Measurements from ENCODE around the gene PRR33.

DNA sequence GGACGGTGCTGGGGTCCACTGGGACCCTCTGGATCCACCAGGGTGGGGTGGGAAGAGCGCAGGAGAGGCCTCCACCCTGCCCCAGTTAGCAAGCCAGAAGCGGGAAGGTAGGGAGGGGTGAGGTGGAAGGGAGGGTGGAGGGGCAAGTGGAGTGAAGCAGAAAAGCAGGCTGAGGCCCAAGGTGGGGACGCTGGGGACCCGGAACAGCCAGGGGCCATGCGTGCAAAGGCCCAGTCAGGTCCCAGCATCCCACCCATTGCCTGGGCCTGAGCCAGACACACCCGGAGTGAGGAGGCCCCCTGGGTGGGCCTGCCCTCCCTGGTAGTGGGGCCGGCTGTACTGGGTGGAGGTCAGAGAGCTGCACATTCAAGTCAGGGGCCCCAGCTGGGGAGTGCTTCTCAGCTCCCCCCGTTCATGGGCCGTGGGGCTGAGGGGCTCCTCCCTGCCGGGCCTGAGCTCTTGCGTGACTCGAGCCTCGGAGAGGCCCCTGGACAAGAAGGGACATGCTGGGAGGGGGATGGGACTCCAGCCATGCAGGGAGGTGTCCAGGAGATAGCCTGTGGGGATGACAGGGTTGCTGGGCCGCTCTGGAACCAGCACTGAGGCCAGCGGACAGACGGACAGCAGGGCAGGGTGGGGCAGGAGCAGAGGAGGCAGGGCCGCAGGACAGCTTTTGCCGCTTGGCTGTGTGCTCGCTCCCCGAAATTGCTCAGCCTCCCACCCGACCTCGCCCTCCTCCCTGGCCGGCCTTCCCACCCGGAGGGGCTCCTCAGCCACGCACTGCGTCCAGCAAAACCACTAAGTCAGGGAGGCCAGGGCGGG is 35.5 kb upstream of the PRR33 start:
- TF ChIP-seq, protein P1, sequence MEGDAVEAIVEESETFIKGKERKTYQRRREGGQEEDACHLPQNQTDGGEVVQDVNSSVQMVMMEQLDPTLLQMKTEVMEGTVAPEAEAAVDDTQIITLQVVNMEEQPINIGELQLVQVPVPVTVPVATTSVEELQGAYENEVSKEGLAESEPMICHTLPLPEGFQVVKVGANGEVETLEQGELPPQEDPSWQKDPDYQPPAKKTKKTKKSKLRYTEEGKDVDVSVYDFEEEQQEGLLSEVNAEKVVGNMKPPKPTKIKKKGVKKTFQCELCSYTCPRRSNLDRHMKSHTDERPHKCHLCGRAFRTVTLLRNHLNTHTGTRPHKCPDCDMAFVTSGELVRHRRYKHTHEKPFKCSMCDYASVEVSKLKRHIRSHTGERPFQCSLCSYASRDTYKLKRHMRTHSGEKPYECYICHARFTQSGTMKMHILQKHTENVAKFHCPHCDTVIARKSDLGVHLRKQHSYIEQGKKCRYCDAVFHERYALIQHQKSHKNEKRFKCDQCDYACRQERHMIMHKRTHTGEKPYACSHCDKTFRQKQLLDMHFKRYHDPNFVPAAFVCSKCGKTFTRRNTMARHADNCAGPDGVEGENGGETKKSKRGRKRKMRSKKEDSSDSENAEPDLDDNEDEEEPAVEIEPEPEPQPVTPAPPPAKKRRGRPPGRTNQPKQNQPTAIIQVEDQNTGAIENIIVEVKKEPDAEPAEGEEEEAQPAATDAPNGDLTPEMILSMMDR (IDR thresholded peaks at IDR 0.05; ENCODE audit: extremely low read depth in 1 of 2, insufficient read depth in 1 of 2, low read depth in 1 of 2, low read length in 2 of 2) = no peak
- TF ChIP-seq POLR2A (IDR thresholded peaks at IDR 0.05; ENCODE audit: low read depth, low read length) (no peak), EZH2 (IDR thresholded peaks at IDR 0.05; ENCODE audit: borderline replicate concordance, low read depth, low read length, severe bottlenecking) (no peak)
